IMR-90 (cell line): ENCODE results near the gene CYP27B1.

ENCODE experiments used
- ELK1 ChIP-seq: fragments of 150-350 bp; IDR thresholded peaks from 2 replicates; pipeline ENCODE4 v1.6.1; 2016; ENCODE audit warnings: low read depth, mild to moderate bottlenecking, low read length, moderate library complexity, borderline replicate concordance
- MXI1 ChIP-seq: IDR thresholded peaks from 2 replicates; pipeline ENCODE4 v1.6.1; 2012; ENCODE audit warnings: low read depth, mild to moderate bottlenecking, low read length, moderate library complexity, borderline replicate concordance
- POLR2A ChIP-seq: IDR thresholded peaks from 2 replicates; pipeline ENCODE4 v1.6.1; 2012; ENCODE audit warnings: mild to moderate bottlenecking, low read depth, low read length
- RAD21 ChIP-seq: IDR thresholded peaks from 2 replicates; pipeline ENCODE4 v1.6.1; 2012; ENCODE audit warnings: low read length, improper control_type of control experiment
- RFX5 ChIP-seq: IDR thresholded peaks from 2 replicates; pipeline ENCODE4 v1.8.0; 2012; ENCODE audit warnings: low read depth, mild to moderate bottlenecking, low read length, moderate library complexity
- USF2 ChIP-seq: fragments of 150-350 bp; IDR thresholded peaks from 2 replicates; pipeline ENCODE4 v1.6.1; 2017; ENCODE audit warnings: mild to moderate bottlenecking, antibody characterized with exemption, low read length, low read depth
- TF ChIP-seq, protein P1 (sequence below): conservative IDR thresholded peaks from 2 replicates; pipeline ENCODE4 v1.5.1; 2012; ENCODE audit warnings: mild to moderate bottlenecking, low read depth, low read length, improper control_type of control experiment

DNA sequence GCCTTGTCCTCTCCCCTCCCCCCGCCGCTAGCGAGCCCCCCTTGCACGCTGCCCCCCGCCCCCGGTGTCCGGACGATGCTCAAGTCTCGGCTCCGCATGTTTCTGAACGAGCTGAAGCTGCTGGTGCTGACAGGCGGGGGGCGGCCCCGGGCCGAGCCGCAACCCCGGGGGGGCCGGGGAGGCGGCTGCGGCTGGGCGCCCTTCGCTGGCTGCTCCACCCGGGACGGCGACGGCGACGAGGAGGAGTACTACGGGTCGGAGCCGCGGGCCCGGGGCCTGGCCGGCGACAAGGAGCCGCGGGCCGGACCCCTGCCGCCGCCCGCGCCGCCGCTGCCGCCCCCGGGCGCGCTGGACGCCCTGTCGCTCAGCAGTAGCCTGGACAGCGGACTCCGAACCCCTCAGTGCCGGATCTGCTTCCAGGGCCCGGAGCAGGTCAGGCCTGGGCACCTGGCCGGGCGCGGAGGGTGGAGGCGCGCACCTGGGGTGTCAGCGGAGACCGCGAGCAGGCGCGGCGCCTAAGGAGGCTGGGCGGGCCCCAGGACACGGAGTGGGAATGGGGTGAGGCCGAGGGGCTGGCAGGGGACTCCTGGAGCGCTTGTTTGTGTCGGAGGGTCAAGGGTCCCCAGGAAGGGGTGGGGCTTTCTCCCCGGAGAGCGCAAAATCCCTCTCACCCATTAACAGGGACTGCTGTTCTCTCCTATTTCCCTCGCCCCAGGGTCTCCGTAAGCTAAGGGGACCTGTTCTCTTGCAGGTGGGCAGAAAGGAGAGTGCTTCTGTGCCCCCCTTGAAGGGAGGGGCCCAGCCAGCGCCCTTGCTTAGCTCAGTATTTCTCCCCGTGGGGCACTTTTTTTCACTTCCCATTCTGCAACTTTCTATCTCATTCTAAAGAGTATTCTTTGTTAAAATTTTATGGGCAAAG is 11.2 kb downstream of the CYP27B1 start:
- TF ChIP-seq, protein P1, sequence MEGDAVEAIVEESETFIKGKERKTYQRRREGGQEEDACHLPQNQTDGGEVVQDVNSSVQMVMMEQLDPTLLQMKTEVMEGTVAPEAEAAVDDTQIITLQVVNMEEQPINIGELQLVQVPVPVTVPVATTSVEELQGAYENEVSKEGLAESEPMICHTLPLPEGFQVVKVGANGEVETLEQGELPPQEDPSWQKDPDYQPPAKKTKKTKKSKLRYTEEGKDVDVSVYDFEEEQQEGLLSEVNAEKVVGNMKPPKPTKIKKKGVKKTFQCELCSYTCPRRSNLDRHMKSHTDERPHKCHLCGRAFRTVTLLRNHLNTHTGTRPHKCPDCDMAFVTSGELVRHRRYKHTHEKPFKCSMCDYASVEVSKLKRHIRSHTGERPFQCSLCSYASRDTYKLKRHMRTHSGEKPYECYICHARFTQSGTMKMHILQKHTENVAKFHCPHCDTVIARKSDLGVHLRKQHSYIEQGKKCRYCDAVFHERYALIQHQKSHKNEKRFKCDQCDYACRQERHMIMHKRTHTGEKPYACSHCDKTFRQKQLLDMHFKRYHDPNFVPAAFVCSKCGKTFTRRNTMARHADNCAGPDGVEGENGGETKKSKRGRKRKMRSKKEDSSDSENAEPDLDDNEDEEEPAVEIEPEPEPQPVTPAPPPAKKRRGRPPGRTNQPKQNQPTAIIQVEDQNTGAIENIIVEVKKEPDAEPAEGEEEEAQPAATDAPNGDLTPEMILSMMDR = no peak
- no peak for TF ChIP-seq RAD21
- no peak for TF ChIP-seq MXI1
- TF ChIP-seq ELK1 = no peak
- TF ChIP-seq USF2 = no peak
- TF ChIP-seq POLR2A = no peak
- TF ChIP-seq RFX5 = no peak
